Activated CD8-positive, alpha-beta memory T cell treated with anti-CD3 and anti-CD28 coated beads for 36 hours (primary cell): ENCODE results near the gene LONP1. TPM values are rescaled to one million over a fixed set of nuclear protein-coding genes. Genes with fewer than 3 reads are reported as not detected.

Experiments used
- CTCF ChIA-PET: fragments of 350-600 bp; sonication (Branson Sonifier 250); formaldehyde crosslinking; loops from one replicate; lab custom pipeline; 2021; ENCODE audit warnings: antibody characterized with exemption; lab: Charles Lee
- POLR2A ChIA-PET: fragments of 350-600 bp; sonication (Branson Sonifier 250); formaldehyde crosslinking; loops from one replicate; lab custom pipeline; 2021; ENCODE audit warnings: antibody characterized with exemption; lab: Charles Lee
- total RNA-seq, 2 experiments: library from RNA; stranded (reverse); gene quantifications; one replicate each; pipeline ENCODE4 v1.2.3, GENCODE V29; 2021

Gene LONP1
- total RNA-seq, 2 experiments from 2014 or later: 284 to 290 TPM

DNA sequence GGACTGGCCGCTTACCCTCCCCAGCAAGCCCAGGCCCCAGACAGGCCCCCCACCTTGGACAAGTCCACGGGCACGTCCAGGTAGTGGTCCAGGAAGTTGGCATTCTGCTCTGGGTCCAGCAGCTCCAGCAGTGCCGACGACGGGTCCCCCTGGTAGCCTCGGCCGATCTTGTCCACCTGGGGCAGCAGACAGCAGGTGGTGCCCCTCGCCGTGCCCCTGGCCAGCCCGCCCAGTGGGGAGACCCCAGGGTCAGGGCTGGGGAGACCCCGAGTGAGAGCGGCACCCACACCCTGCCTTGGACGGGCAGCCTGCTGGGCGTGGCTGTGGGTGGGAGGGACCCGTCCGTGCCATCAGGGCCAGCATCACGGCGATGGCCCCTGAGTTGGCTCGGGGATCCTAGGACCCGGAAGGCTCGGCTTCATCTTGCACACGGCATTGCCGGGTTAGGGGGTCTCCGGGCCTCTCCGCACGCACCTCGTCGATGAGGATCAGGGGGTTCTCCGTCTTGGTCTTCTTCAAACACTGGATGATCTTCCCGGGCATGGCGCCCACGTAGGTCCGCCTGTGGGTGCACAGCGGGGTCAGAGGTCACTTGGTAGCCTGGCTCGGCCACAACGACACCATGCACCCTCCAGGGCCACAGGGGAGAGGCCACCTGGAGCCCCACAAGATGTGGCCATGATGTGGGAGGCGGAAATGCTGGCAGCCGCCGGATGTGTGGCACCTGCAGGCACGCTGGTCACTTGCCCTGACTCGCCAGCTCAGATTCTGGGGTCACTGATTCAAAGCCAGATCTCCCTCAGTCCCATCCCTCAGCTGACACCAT, 23.5 kb downstream of the LONP1 start:
- ChIA-PET CTCF (no interaction called here), POLR2A (no interaction called here)

GRCh38 chr19:5695649-5696195, 24.2 kb downstream of the LONP1 start:
- POLR2A ChIA-PET: no interaction called here

DNA sequence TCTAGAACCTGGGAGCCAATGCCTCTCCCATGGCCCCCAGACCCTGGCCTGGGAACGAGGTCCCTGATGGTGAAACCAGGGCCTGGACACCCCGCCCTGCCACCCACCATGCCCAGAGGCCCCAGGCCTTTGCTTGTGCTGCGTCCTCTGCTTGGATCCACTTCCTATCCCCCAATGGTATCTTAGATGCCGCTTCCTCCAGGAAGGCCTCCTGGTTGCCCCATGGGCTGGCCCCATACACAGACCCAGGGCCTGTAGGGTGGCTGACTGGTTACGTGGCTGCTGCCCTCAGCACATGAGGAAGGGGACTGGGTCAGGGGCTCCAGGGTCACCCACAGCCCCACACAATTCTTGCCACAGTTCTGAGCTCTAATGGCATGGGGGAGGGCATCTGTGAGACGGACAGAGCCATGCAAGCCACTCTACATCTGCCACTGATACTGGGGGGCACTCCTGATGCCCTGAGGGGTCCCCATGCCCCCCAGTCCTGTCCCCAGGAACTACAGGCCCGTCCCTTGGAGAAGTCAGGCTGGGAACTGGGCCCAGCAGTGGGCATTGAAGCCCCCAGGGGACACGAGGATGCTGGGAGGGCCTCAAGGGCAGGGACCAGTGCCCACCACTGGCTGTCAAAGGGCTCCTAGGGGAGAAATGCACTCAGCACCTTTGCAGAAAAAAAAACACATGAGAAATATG, 24.8 kb downstream of the LONP1 start:
- ChIA-PET CTCF (interaction anchor here (1.2 to 1.7 kb wide), 2 partner anchors 20 to 23 kb away, joined by 5 to 8 read pairs; no protein-coding TSS in a partner anchor), POLR2A (interaction anchor here (0.6 kb wide), 1 partner anchor 14 kb away, joined by 10 read pairs; no protein-coding TSS in a partner anchor)

More at GRCh38 chr19:5695649-5696195, 24.2 kb downstream of the LONP1 start:
- CTCF ChIA-PET: interaction anchor here (1.2 kb wide), 1 partner anchor 19 kb away, joined by 8 read pairs; no protein-coding TSS in a partner anchor

- ChIA-PET CTCF (interaction anchor here (1.2 to 1.7 kb wide), 2 partner anchors 20 to 24 kb away, joined by 5 to 8 read pairs; no protein-coding TSS in a partner anchor), POLR2A (interaction anchor here (0.5 to 2.0 kb wide), 4 partner anchors 15 to 46 kb away, joined by 3 to 10 read pairs (median 6); no protein-coding TSS in a partner anchor)
Observed at GRCh38 chr19:5694167-5694955, 25.6 kb downstream of the LONP1 start.

GRCh38 chr19:5693195-5694166, 26.5 kb downstream of the LONP1 start:
- POLR2A ChIA-PET: interaction anchor here (0.5 to 2.0 kb wide), 3 partner anchors 21 to 46 kb away, joined by 3 to 6 read pairs (median 5); no protein-coding TSS in a partner anchor
- CTCF ChIA-PET: interaction anchor here (1.7 kb wide), 1 partner anchor 25 kb away, joined by 5 read pairs; no protein-coding TSS in a partner anchor

- ChIA-PET POLR2A (interaction anchor here (1.5 to 2.0 kb wide), 2 partner anchors 22 to 26 kb away, joined by 5 to 6 read pairs; no protein-coding TSS in a partner anchor), CTCF (no interaction called here)
Observed at GRCh38 chr19:5692723-5693194, 27.2 kb downstream of the LONP1 start.

- CTCF ChIA-PET: interaction anchor here (1.3 to 3.7 kb wide), 3 partner anchors 16 to 28 kb away, joined by 4 to 25 read pairs (median 7); partner anchors contain the start of genes CATSPERD and LONP1
- POLR2A ChIA-PET: interaction anchor here (0.9 to 2.8 kb wide), 9 partner anchors 8 to 112 kb away, joined by 3 to 73 read pairs (median 5); partner anchors contain the start of genes CATSPERD, LONP1, SAFB and SAFB2
Observed at GRCh38 chr19:5691822-5692722, 27.9 kb downstream of the LONP1 start.

DNA sequence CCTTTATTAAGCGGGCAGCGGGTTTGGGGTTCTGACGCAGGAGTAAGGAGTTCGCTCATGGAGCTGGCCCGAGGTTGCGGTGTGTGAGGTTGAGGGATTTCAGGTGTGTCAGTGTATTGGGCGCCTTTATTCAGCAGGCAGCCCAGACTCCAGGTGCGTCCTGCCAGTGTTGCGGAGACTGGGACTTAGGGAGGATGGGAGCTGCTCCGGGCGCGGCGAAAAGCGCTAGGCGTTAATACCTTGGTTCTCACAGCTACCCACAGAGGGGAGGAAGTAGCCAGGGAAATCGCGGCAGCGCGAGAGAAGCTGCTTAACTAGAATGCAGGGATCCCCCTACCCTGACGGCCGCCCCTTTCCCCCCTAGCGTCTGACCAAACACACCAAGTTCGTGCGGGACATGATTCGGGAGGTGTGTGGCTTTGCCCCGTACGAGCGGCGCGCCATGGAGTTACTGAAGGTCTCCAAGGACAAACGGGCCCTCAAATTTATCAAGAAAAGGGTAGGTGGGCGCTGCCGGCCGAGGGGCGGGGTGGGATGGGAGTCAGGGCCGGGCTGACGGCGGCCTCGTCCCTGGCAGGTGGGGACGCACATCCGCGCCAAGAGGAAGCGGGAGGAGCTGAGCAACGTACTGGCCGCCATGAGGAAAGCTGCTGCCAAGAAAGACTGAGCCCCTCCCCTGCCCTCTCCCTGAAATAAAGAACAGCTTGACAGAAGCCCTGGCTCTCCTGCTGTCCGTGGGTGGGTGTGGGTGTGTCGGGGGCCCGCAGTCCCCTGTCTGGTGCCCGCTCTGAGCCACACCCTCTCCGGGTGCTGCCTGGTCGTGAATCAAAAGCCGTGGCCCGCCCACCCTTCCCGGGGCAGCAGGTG, 28.8 kb downstream of the LONP1 start:
- POLR2A ChIA-PET: interaction anchor here (0.6 to 2.8 kb wide), 12 partner anchors 9 to 118 kb away, joined by 3 to 73 read pairs (median 4); partner anchors contain the start of genes CATSPERD, LONP1, SAFB and SAFB2
- CTCF ChIA-PET: interaction anchor here (1.3 to 3.7 kb wide), 3 partner anchors 16 to 29 kb away, joined by 4 to 25 read pairs (median 7); partner anchors contain the start of genes CATSPERD and LONP1

GRCh38 chr19:5690125-5690954, 29.6 kb downstream of the LONP1 start, which contains the start of gene RPL36:
RPL36 (plus strand) TSS chr19:5690295; CDS start chr19:5690508, 213 bp downstream.
- ChIA-PET POLR2A (interaction anchor here (0.6 to 2.8 kb wide), 10 partner anchors 8 to 213 kb away, joined by 3 to 73 read pairs (median 4); partner anchors contain the start of genes CATSPERD, LONP1, NDUFA11 and SAFB), CTCF (interaction anchor here (0.7 to 3.7 kb wide), 14 partner anchors 9 to 139 kb away, joined by 3 to 25 read pairs (median 4); partner anchors contain the start of genes CATSPERD, HSD11B1L, LONP1 and SAFB2)

DNA sequence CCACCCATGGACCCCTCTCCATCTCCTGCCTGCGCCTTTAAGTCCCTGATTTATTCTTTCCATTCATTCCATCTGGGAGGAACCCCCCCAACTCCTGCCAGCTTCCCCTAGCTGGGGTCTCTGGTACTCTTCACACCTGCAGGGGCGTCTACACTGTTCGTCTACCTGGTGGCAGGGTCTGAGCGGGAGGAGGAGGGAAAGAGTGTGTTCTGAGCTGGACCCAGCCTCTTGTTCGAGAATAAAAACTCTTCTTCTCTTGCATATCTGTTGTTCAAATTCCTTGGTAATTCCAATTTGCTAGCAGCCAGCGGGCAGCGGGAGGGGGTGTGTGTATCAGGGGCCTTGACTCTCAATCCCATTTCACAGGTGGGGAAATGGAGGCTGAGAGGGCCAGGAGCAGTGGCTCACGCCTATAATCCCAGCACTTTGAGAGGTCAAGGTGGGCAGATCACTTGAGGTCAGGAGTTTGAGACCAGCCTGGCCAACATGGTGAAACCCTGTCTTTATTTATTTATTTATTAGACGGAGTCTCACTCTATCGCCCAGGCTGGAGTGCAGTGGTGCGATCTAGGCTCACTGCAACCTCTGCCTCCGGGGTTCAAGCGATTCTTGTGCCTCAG, 31.6 kb downstream of the LONP1 start:
- ChIA-PET POLR2A (interaction anchor here (3.5 kb wide), 1 partner anchor 31 kb away, joined by 33 read pairs; the partner anchor contains the start of genes CATSPERD and LONP1), CTCF (interaction anchor here (1.4 to 3.7 kb wide), 4 partner anchors 10 to 31 kb away, joined by 3 to 30 read pairs (median 16); partner anchors contain the start of genes CATSPERD and LONP1)

- ChIA-PET POLR2A (interaction anchor here (3.5 kb wide), 1 partner anchor 32 kb away, joined by 33 read pairs; the partner anchor contains the start of genes CATSPERD and LONP1), CTCF (interaction anchor here (1.0 to 2.5 kb wide), 7 partner anchors 9 to 65 kb away, joined by 3 to 30 read pairs (median 3); partner anchors contain the start of genes CATSPERD, LONP1, SAFB and SAFB2)
Observed at GRCh38 chr19:5687360-5688198, 32.4 kb downstream of the LONP1 start.
